NCI-H2196 (cell line): ENCODE data around the gene ARF1.

Source experiments
- DNase-seq: peaks from one replicate; lab custom pipeline; 2025; ENCODE audit not compliant: unreplicated experiment; lab: John Stamatoyannopoulos, UW

ARF1 gene

DNA sequence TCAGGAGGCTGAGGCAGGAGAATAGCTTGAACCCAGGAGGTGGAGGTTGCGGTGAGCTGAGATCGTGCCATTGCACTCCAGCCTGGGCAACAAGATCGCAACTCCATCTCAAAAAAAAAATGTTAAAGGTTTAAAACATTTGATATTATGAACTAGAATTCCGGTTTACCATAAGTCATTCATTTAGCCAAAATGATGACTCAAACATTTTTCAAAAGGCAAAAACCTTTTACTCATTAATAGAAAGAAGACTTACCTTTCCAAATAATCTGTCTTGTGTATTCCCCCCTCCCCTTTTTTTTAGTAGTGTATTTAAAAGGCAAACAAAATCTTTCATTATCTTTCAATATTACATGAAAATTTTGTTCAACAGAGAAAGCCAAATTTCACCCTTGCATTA lies 34.8 kb downstream of the ARF1 start:
- DNase-seq = no peak

DNA sequence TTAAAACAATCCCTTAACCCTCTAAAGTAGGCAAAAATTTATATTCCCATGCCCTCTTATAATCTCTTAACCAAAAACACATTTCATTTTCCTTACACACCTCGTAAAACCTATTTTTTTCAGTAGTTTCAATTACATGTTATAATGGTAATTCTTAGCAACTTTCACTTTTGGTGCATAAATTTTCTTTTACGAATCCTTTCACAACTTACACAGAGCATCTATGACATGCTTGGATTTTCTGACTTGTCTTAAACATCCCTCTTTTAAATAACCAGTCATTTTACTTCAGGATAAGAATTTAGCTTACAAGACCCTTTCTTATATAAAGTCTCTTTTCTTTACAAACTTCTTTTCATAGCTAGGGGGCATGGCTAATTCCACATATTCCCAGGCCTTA lies 35.5 kb downstream of the ARF1 start:
- DNase-seq = no peak

DNA sequence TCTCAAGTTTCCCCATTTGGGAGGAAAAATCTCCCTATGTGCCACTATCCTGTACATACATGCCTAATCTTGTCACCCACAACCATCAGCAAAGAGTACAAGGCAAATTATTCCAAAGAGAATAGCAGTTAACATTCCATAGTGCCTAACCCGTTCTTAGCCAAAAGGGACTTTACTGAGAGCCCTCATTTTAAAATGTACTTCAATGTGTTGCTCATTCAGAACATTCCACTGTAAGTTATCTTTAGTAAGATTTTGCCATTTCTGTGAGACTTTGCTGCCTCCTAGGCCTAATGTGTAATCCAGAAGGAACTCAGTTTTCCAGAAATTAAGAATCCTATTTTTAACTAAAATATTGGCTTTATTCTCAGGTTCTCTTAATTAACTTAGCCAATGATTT lies 37.8 kb downstream of the ARF1 start:
- no peak for DNase-seq

DNA sequence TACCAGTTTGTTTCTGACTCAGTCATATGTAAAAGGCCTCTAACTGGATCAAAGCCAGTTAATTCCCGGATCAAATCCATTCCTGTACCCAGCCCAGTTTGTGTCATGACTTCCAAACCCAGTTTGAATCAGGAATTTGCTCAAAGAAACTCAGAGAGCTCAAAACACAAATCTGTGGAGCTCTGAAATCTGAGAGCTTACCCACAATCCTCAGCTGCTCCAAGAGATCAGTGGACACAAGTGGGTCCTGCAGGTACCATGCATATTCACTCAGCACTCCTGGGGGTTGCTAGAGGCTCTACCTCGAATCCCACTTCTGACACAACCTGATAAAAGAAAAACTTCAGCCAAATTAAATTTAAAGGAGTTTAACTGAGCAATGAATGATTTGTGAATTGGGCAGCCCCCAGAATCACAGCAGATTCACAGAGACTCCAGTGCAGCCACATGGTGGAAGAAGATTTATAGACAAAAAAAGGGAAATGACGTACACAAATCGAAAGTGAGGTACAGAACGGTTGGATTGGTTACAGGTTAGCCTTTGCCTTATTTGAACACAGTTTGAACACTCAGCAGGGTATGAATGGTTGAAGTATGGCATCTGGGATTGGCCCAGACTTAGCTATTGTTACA lies 38.5 kb downstream of the ARF1 start:
- DNase-seq = no peak

DNA sequence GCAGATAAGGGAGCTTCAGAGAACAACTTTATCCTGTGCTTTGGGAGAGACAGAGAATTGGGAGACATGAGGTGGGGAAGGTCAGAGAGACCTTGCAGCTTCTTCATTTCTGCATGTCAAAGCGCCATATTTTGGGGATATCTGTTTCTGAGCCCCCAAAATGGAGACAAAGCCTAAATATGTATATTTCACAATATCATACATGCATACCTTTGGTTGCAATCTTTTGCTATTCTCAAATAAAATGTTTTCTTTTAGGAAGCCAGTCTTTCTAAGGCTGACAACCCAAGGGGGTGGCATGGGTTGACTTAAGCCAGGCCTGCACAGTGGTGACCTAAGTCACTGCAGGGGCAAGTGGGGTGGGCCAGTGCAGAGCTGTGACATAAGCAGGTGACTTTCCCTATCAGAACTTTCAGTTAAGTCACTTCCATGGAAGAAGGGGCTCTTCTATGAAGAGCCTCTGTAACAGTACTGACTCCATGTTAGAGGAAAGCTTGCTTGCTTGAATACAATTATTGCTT lies 40.5 kb downstream of the ARF1 start:
- DNase-seq = no peak

DNA sequence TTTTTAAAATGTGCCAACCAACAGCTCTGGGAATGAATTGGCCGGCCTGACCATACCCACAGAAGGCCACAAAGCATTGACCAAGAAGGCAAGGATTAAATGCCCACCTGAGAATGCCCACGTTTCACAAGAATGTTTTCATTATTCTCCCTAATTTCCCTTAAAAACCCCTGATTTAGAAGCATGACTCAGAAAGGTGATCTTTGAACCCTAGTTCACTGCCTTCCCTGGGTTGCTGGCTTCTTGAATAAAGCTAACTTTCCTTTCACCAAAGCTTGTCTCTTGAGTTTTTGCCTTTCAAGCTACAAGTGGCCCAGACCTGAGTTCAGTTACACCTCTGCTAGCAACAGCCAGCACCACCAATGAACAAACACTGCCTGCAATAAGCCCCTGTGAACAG lies 41.0 kb downstream of the ARF1 start:
- no peak for DNase-seq

DNA sequence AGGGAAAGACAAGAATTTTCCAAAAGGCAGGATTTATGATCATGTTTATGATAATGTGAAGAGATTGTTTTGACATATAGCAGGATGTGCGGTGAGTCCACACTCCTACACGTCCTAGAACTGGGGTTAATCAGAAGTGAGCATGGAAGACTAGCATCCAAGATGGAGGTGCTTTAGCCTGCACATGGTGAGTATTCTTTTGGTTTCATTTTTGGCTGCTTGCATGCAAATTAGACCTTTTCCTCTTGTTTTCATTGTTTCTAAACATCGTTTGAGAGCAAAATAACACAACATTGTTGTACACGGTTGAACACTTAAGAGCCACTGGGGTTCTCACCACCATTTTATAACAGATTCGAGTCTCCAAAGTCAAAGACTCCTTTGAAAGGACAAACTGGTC lies 42.7 kb downstream of the ARF1 start:
- no peak for DNase-seq

DNA sequence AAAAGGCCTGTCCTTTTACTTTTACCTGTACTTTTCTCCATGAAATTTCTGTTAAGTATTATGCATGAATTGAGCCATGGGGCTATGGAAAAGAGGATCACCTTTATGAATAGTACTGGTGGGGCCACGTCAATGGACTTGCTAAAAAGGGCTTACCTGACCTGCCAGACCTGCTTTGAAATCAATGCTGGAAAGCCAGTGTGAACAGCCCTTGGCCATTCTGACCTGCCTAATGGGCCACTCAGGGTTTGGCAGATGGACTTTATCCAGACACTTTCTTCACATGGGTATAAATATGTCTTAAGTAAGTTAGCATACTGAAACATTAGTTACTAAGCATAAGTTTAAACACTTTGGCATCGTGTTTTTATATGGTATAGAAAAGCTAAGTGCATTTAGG lies 49.3 kb downstream of the ARF1 start:
- no peak for DNase-seq

DNA sequence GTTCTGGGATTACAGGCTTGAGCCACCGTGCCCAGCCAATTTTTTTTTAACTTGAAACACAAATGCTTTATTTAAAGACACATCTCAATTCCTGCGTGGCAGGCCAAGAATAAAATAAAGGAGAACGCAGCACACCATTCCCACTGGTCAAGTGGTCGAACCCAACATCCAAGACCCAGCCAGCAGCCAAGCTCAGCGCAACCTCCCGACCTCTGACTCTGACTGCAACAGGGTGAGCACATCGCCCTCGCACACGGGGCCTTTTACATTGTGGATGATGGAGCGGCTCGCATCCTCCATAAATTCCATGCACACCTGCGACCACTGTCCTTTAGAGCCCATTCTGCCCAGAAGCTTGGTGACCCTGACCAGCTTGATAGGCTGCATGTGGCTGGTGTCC lies 52.1 kb downstream of the ARF1 start:
- DNase-seq = no peak

DNA sequence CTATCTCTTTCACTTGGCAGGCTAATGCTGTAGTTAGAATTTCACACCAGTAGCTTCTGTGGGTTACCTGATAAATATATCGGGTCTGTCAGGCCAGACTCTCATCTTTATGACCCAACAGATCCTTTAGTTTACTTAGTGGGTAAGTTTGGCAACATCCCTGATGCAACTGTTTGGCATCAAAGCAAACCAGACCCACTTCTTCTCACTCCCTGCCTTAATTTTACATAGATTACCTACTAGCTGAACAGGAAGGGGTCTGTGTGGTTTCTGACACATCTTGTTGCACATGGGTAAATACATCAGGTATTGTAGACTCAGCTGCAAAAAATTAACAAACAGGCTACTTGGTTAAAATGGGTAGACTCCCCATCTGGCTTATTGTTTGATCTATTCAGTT lies 54.4 kb downstream of the ARF1 start:
- DNase-seq = no peak

DNA sequence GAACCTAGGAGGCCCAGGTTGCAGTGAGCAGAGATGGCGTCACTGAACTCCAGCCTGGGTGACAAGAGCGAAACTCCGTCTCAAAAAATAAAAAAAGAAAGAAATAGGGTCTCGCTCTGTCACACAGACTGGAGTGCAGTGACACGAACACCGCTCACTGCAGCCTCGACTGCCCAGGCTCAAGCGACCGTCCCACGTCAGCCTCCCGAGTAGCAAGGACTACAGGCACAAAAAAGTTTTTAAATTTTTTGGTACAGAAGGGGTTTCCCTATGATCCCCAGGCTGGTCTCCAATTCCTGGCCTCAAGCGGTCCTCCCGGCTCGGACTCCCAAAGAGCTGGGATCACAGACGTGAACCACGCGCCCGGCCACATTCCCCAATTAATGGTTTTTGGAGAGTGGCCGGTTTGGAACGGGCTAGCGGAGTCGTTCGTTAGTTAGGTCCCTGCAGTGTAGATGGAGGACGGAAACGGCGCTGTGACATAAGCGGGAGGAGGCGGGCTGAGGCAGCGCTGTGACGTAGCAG lies 57.0 kb downstream of the ARF1 start:
- DNase-seq = no peak

DNA sequence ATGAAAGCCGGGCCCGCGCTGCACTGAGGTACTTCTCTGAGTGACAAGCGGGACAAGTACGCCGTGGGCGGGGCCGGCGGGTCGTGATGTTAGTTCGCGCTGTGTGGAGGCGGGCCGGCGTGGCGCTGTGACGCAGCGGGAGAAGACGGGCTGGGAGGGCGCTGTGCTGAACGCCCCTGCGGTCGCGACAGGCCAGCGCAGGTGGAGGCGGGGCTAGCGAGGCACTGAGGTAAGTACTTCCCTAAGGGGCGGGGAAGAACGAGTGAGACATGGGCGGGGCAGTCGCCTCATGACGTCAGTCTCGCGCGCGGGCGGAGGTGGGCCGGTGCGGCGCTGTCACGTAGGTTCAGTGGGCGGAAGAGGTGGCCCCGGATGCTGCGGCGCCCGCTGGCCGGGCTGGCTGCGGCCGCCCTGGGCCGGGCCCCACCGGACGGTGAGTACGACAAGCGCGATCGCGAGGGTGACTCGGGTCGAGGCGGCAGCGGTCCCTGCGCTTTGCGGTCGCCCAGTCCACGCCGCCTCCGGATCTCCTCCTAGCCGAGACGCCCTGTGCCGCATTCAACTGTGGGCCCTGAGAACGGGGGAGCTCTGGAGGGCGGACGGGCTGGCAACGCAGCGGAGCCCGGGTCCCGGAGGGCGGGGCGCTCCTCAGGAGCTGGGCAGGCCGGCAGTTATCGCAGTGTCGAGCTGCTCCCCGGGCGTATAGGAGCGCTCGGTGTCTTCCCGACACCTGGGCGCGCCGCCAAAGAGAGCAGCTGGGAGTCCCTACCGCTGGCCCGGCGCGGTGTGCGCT lies 57.6 kb downstream of the ARF1 start, which contains the start of gene GUK1:
Gene GUK1 (plus strand): TSS at position 349 of the 793 bp plus-strand sequence. CDS start 24 bp downstream, at position 373.
- DNase-seq = peak; percentile 99

DNA sequence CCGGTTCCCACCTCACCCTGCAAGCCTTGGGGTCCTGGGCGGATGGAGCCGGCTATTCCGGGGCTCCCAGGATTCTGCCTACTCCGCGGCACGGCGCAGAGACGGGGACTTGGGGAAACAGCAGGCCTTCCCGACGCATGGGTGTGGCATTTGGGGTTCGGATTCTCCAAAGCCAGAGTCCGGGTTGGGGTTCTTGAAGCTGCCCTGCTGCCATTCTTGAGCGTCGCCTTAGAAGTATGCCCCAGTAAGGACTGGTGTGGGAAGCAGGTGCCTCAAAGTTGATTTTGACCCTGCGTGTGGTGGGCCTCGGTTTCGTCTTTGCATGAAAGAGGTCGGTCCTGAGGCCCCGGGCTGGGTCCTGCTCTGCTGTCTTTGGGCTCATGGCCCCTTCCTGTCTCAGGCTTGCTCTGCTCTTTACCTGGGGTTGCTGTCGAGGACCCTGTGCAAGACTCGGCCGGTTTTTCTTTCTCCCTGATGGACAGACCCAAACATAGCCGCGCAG lies 58.3 kb downstream of the ARF1 start:
- DNase-seq = no peak

DNA sequence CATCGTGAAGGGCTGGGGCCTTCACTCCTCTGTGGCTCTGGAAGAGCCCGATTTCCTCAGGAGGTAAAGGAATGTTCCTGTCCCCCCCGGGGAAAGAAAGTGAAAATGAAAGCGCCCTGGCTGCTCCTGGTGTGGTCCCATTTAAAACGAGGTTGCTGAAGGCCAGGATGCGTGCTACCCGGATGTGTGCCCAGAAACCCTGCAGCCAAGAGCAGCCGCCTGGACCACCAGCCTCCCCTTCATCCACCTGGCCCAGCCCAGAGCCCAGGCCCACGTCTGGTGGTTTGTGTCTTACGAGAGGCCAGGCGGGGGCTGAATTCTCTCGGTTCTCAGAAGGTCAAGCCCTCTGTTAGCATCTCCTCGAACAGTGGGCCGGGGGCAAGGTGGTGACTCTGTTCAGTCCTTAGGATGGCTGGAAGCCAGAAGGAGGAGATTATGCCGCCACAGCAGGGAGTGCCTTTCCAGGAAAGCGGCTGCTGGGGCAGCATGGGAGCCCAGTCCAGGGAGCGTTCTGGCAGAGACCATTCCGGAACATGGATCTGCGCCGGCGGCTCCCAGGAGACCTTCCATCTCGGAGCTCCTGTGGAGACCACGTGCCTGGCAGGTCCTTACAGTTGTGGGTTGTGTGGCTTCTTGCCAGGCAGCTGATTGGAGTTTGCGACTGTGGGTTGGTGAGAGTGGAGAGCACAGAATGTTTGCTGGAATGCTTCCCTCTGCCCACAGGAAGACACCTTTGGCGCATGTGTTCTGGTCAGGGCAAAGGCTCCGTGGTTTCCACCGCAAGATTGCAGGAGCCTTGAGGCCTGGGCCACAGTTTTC lies 58.9 kb downstream of the ARF1 start:
- no peak for DNase-seq

DNA sequence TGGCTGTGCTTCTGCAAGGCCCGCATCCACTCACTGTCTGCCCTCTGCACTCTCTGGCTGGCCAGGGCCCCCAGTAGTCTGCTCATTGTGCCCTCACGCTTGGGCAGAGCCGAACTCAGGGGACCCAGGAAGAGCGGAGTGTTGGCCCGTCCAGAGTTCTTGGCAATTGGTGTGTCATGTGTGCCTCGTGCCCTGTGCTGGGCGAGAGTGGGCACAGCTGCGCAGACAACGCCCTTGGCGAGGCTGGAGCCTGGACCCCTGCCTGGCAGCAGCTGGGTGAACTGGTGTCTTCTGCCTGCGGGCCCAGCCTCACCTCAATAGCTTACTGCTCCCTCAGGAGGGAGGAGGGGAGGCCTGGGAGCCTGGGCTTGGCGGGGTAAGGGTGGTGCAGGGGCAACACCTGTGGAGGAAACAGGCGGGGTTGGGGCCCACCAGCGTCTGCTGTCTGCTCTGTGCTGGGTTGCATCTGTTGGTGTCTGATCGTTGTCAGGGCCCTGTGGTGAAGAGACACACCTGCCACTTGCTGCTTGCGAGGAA lies 59.7 kb downstream of the ARF1 start:
- no peak for DNase-seq

DNA sequence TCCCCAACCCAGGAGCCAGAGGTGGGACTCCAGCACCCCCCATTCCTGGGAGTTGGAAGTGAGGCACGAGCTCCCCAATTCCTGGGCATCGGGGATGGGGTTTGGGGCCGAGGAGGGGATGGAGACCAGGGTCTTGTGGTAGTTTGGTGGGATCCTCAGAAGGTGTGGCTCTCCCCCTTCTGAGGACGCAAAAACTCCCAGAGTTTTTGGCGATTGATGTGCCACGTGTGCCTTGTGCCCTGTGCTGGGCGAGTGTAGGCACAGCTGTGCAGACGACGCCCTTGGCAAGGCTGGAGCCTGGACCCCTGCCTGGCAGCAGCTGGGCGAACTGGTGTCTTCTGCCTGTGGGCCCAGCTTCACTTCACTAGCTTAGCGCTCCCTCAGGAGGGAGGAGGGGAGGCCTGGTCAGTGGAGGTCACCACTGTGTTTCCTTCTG lies 60.2 kb downstream of the ARF1 start:
- no peak for DNase-seq

DNA sequence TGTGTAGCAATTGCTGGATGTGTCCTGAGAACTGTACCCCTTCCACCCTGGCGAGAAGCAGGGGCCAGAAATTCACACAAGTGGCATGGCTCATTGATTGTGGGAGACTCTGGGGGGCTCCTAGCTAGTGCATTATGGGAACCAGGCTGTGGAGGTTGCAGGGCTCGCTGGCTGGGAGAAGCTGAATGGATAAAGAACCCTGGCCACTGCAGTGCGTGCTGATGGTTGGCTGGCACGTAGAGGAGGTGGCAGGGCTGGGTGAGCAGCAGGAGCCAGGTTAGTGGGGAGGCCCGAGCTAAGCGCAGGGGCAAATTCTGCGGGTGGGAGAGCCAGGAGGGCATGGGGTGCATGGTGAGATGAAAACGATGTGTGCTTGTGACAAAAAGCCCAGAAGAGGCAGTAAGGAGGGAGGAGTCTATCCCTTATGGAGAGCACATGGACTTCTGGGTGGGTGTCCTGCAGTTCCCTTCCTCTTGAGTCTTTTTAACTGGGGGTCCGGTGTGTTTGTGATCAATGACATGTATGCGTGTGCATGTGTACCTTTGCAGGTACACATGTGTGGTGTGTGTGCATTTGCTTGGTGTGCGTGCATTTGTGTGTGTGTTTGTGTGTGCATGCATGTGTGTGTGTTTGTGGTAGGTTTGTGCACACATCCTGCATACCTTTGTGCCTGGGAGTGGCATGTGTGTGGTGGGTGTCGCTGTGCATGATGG lies 61.1 kb downstream of the ARF1 start:
- no peak for DNase-seq

DNA sequence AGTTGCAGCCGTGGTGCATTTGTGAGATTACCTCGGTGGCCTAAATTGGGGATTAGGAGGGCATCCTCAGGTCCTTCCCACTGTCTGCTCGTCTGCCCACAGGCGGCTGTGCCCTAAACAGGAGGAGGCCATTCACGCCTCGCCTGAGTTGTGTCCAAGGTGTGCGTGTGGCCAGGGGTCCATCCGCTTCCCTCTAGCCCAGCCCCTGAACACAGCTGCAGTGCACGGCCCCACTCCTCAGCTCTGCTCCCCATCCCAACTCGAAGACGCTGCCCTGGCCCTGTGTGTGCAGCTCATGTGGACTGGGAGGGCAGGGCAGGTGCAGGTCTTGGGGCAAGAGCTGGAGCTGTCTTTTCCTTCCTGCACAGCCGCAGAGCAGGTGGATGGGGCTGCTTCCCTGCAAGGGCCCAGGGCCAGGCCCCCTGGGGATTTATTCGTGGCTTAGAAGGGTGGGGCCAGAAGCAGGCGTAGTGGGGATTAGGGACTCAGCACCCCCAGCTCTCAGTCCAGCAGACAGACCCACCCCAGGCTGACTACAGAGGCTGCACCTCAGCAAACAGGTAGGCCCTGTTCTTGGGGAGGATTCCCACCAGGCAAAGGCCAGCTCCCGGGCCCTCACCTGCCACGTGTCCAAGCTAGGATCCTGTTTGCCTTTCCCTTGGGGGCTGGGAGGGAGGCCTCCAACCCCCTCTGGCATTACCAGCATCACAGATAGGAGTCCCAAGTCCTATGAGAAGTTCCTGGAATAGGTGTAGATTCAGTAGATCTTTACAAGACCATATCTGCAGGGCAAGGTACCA lies 61.9 kb downstream of the ARF1 start:
- no peak for DNase-seq

DNA sequence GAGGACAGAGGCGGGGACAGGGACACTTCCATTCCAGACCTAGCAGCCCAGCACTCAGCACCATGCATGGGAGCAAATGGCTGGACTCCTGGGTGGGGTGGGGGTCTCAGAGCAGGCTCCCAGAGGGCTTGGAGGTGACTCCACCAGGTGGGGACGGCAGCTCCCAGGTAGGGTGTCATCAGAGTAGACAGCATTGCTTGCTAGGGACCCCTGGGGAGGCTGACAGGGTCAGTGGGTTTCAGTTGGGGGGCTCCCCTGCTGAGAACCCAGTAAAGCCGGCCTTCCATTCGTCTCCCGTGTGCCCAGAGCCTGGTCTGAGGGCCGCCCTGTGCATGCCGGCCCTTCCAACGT lies 62.5 kb downstream of the ARF1 start:
- no peak for DNase-seq
